Tibial nerve (tissue), 4 donors: ENCODE measurements around the gene KCNC2. TPM values are rescaled to one million over a fixed set of nuclear protein-coding genes. Genes with fewer than 3 reads are reported as not detected.

Source experiments
- DNase-seq, 2 donors: peaks; one replicate each; pipeline ENCODE4 v3.0.0-alpha.2; 2019; ENCODE audit warnings: low spot score in 2 of 2
- H3K27ac ChIP-seq, 4 donors: fragments of 200-600 bp; sonication (generic) in 3 of 4; one replicate each; pipeline ENCODE4 v1.5.1; 2017 to 2019; ENCODE audit warnings: mild to moderate bottlenecking in 1 of 4
- H3K27me3 ChIP-seq, 2 donors: fragments of 200-600 bp; sonication (generic) in 1 of 2; one replicate each; pipeline versions ENCODE4 v1.5.1 to v1.6.0; 2017 to 2019
- H3K36me3 ChIP-seq, 3 donors: fragments of 200-600 bp; sonication (generic); one replicate each; pipeline ENCODE4 v1.5.1; 2018 to 2019
- H3K4me1 ChIP-seq, 4 donors: fragments of 200-600 bp; sonication (generic) in 3 of 4; one replicate each; pipeline ENCODE4 v1.5.1; 2017 to 2019
- H3K4me3 ChIP-seq, 4 donors: fragments of 200-600 bp; sonication (generic) in 3 of 4; one replicate each; pipeline ENCODE4 v1.5.1; 2017 to 2019; ENCODE audit warnings: mild to moderate bottlenecking in 1 of 4, moderate library complexity in 1 of 4
- H3K9me3 ChIP-seq, 4 donors: fragments of 200-600 bp; sonication (generic) in 3 of 4; one replicate each; pipeline ENCODE4 v1.5.1; 2017 to 2019
- CTCF ChIP-seq, 5 experiments: fragments of 200-600 bp in 3 of 5; fragments of 450-650 bp in 2 of 5; sonication (generic) in 3 of 5; IDR thresholded peaks; one replicate each; pipeline ENCODE4 v1.5.1; 2016 to 2019; ENCODE audit warnings: antibody characterized with exemption in 5 of 5, mild to moderate bottlenecking in 3 of 5, moderate library complexity in 2 of 5
- EP300 ChIP-seq, 2 donors: sonication (generic); formaldehyde crosslinking; IDR thresholded peaks; one replicate each; pipeline ENCODE4 v1.6.1; 2017; ENCODE audit warnings: antibody characterized with exemption in 2 of 2, mild to moderate bottlenecking in 1 of 2
- POLR2A ChIP-seq, 2 donors: fragments of 450-650 bp; IDR thresholded peaks; one replicate each; pipeline ENCODE4 v1.6.1; 2017; ENCODE audit warnings: antibody characterized with exemption in 2 of 2, mild to moderate bottlenecking in 2 of 2, moderate library complexity in 2 of 2
- WGBS, 2 donors: methylation state at CpG; one replicate each; pipeline ENCODE4 v1.1.5; 2018; 5-methylcytosine and 5-hydroxymethylcytosine counted together
- total RNA-seq, 4 donors: library from RNA; depleted of rRNA; stranded (reverse); fragments of >200 nt; gene quantifications; one replicate each; pipeline ENCODE4 v1.1.0, GENCODE V29; 2016

Gene KCNC2
- total RNA-seq, 4 donors from 2014 or later: 0.30 to 1.5 TPM; not detected in 2

GRCh38 chr12:75236206-75236605 is 26.6 kb upstream of the KCNC2 start:
- TF ChIP-seq CTCF (IDR thresholded peaks at IDR 0.05) (no peak), POLR2A (IDR thresholded peaks at IDR 0.05) (no peak), EP300 (IDR thresholded peaks at IDR 0.05) (no peak)
- DNase-seq: no peak
- Histone ChIP-seq H3K4me3 (no peak overlapping the region), H3K27me3 (no peaks in the 10 kb centered on the region), H3K4me1 (no peaks in the 10 kb centered on the region), H3K36me3 (no peaks in the 10 kb centered on the region), H3K27ac (no peak overlapping the region), H3K9me3 (peaks cover 0 to 17% (median 0%) of the 10 kb centered on the region in 4 donors)
- 36 to 74% methylated on average over 1 of the region's 1 CpG for WGBS, 2 donors

GRCh38 chr12:75227132-75227531 is 17.5 kb upstream of the KCNC2 start:
- peaks cover 0 to 4% (median 0%) of the 10 kb centered on the region in 4 donors for H3K9me3 ChIP-seq
- 87 to 88% methylated on average over 1 of the region's 1 CpG for WGBS, 2 donors
- no peak overlapping the region for H3K27ac ChIP-seq
- no peak for TF ChIP-seq EP300 (IDR thresholded peaks at IDR 0.05)
- no peaks in the 10 kb centered on the region for H3K27me3 ChIP-seq
- no peak for DNase-seq
- no peak overlapping the region for H3K4me3 ChIP-seq
- H3K4me1 ChIP-seq: no peaks in the 10 kb centered on the region
- H3K36me3 ChIP-seq: no peaks in the 10 kb centered on the region

- Histone ChIP-seq H3K4me3 (no peak overlapping the region), H3K27ac (no peak overlapping the region), H3K4me1 (peaks cover 0 to 19% (median 0%) of the 10 kb centered on the region in 4 donors), H3K27me3 (peaks cover 0 to 32% of the 10 kb centered on the region in 2 donors), H3K36me3 (no peaks in the 10 kb centered on the region), H3K9me3 (no peaks in the 10 kb centered on the region)
- 42 to 45% methylated on average over 3 of the region's 3 CpGs for WGBS, 2 donors
- no peak for TF ChIP-seq CTCF (IDR thresholded peaks at IDR 0.05)
- no peak for TF ChIP-seq EP300 (IDR thresholded peaks at IDR 0.05)
- no peak for DNase-seq
Measured at GRCh38 chr12:75212072-75212471, 2.4 kb upstream of the KCNC2 start.

GRCh38 chr12:75208856-75209811 is 505 bp downstream of the KCNC2 start:
- TF ChIP-seq CTCF (IDR thresholded peaks at IDR 0.05) (no peak), EP300 (IDR thresholded peaks at IDR 0.05) (no peak), POLR2A (IDR thresholded peaks at IDR 0.05) (no peak)
- Histone ChIP-seq H3K27me3 (peaks cover 0 to 42% of the 10 kb centered on the region in 2 donors), H3K4me3 (no peak overlapping the region), H3K4me1 (peaks cover 0 to 19% (median 0%) of the 10 kb centered on the region in 4 donors), H3K36me3 (no peaks in the 10 kb centered on the region), H3K27ac (no peak overlapping the region), H3K9me3 (no peaks in the 10 kb centered on the region)
- 3% methylated on average over 24 to 50 of the region's 50 CpGs for WGBS, 2 donors
- DNase-seq: no peak

- 0 to 5% methylated on average over 14 to 22 of the region's 78 CpGs for WGBS, 2 donors
- TF ChIP-seq CTCF (IDR thresholded peaks at IDR 0.05) (no peak), EP300 (IDR thresholded peaks at IDR 0.05) (no peak), POLR2A (IDR thresholded peaks at IDR 0.05) (no peak)
- Histone ChIP-seq H3K4me1 (peaks cover 0 to 19% (median 0%) of the 10 kb centered on the region in 4 donors), H3K27ac (no peak overlapping the region), H3K27me3 (peaks cover 0 to 42% of the 10 kb centered on the region in 2 donors), H3K4me3 (no peak overlapping the region), H3K9me3 (no peaks in the 10 kb centered on the region), H3K36me3 (no peaks in the 10 kb centered on the region)
- no peak for DNase-seq
Measured at GRCh38 chr12:75207338-75208083, 2.1 kb downstream of the KCNC2 start.
